Cardiac muscle cell (in vitro differentiated cells and primary cell): ENCODE results near the gene CLEC20A. TPM values are rescaled to one million over a fixed set of nuclear protein-coding genes. Genes with fewer than 3 reads are reported as not detected.

Source experiments
- DNase-seq, 2 donors: peaks; one replicate each; pipeline versions ENCODE4 v3.0.0 to v3.0.0-alpha.2; 2010 to 2017; ENCODE audit warnings: low read depth in 1 of 2, low spot score in 1 of 2
- H3K27ac ChIP-seq: fragments of 200-600 bp; sonication (generic); 2 replicates; pipeline ENCODE4 v1.5.1; 2016
- H3K27me3 ChIP-seq: fragments of 200-600 bp; sonication (generic); 2 replicates; pipeline ENCODE4 v1.6.0; 2016; ENCODE audit warnings: control low read depth
- H3K36me3 ChIP-seq: fragments of 200-600 bp; sonication (generic); 2 replicates; pipeline ENCODE4 v1.5.1; 2016; ENCODE audit warnings: control low read depth
- H3K4me1 ChIP-seq: fragments of 200-600 bp; sonication (generic); 2 replicates; pipeline ENCODE4 v1.8.1; 2017; ENCODE audit warnings: low read depth, mild to moderate bottlenecking, mixed run types
- H3K4me3 ChIP-seq: fragments of 200-600 bp; sonication (generic); 2 replicates; pipeline ENCODE4 v1.5.1; 2016; ENCODE audit warnings: mild to moderate bottlenecking
- H3K9me3 ChIP-seq: fragments of 200-600 bp; sonication (generic); 2 replicates; pipeline ENCODE4 v1.5.1; 2017; ENCODE audit warnings: low read depth, mild to moderate bottlenecking, control low read depth
- polyA plus RNA-seq: library from polyadenylated mRNA; unstranded; fragments of >200 nt; fragmentation: Nextera tagmentation; extraction: Ambion mirVana; gene quantifications from 2 replicates; pipeline ENCODE4 v1.2.1, GENCODE V29; 2016
- total RNA-seq: library from RNA; depleted of rRNA; stranded (reverse); fragments of >200 nt; gene quantifications from 2 replicates; pipeline ENCODE4 v1.2.3, GENCODE V29; 2016
- TF ChIP-seq, protein P1 (sequence below): IDR thresholded peaks from 2 replicates; pipeline ENCODE4 v1.5.1; 2012; ENCODE audit warnings: low read depth, mild to moderate bottlenecking, low read length

Gene CLEC20A
- total and polyA plus RNA-seq, 2 experiments from 2014 or later: not detected

DNA sequence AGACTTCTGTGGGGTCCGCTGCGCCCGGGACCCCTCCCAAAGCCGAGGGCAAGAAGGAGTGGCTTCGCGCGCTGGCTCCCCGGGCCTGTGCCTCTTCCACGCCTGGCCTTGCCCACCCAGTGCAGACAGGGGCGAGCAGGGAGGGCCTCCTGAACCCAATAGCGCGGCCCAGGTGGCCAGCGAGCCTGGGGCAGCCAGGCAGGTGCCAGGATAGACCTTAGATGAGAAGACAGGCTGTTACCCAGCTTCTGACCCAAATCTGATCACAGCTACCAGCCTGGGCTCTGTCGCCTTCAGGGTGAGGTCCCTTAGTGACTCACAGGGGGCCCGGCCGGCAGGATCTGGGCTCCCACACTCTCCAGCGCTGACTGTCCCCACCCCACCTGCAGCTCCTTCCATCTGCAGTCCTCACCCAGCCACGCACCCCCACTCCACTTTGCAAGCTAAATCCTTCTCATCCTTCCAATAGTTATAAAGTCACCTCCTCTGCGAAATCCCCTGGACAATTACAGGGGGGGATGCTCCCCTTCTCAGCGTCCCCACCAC, 9.6 kb downstream of the CLEC20A start:
- no peaks in the 10 kb centered on the region for H3K27me3 ChIP-seq
- TF ChIP-seq, protein P1, sequence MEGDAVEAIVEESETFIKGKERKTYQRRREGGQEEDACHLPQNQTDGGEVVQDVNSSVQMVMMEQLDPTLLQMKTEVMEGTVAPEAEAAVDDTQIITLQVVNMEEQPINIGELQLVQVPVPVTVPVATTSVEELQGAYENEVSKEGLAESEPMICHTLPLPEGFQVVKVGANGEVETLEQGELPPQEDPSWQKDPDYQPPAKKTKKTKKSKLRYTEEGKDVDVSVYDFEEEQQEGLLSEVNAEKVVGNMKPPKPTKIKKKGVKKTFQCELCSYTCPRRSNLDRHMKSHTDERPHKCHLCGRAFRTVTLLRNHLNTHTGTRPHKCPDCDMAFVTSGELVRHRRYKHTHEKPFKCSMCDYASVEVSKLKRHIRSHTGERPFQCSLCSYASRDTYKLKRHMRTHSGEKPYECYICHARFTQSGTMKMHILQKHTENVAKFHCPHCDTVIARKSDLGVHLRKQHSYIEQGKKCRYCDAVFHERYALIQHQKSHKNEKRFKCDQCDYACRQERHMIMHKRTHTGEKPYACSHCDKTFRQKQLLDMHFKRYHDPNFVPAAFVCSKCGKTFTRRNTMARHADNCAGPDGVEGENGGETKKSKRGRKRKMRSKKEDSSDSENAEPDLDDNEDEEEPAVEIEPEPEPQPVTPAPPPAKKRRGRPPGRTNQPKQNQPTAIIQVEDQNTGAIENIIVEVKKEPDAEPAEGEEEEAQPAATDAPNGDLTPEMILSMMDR: no peak
- no peak overlapping the region for H3K27ac ChIP-seq
- DNase-seq: no peak
- no peak overlapping the region for H3K4me3 ChIP-seq
- no peaks in the 10 kb centered on the region for H3K9me3 ChIP-seq
- H3K36me3 ChIP-seq: no peaks in the 10 kb centered on the region
- H3K4me1 ChIP-seq: no peaks in the 10 kb centered on the region

DNA sequence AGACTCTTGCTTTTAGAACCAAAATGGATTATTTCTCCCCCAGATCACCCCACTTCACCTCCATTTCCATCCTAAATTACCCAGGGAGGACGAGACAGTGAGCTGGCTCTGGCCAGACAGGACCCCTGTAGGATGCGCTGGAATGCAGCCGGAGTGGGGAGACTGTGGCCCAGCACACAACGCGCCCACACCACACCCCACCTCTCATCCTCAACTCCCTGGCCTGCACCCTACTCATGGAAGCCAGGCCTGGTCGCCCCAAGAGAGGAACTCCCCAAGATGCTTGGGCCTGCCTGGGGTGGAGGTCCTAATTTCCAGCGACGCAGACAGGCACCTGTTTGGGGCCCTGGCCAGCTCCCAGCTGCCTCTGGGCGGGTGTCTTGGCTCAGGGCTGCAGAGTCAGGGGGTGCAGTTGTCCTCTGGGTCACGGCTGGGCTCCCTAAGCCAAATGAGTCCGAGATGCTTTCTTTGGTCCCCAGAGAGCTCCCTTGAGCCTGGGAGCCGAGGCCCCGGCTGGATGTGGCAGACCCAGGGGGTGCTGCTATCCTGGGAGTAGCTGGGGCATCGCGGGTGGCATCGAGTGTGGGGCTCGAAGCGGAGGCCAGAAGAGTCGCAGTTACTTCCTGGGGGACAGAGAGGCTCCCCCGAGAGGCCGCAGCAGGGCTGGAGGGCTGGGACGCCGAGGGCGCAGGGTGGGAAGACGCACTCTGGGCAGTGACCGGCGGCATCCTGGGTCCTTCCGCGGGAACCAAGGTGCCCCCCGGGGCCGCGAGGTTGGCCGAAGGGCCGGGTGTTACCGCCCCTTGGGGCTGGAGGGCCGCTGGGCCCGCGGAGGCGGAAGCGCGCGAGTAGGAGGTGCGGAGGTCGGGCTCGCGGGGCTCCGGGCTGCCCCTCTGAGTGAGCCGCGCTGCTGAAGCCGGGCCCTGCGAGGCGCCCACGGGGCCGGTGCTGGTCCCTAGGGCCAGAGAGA, 10.4 kb downstream of the CLEC20A start:
- Histone ChIP-seq H3K27ac (no peak overlapping the region), H3K36me3 (no peaks in the 10 kb centered on the region), H3K27me3 (no peaks in the 10 kb centered on the region), H3K4me1 (no peaks in the 10 kb centered on the region), H3K9me3 (no peaks in the 10 kb centered on the region), H3K4me3 (no peak overlapping the region)
- TF ChIP-seq, protein P1: no peak
- DNase-seq: peak in 1 of 2 donors; percentile 26

DNA sequence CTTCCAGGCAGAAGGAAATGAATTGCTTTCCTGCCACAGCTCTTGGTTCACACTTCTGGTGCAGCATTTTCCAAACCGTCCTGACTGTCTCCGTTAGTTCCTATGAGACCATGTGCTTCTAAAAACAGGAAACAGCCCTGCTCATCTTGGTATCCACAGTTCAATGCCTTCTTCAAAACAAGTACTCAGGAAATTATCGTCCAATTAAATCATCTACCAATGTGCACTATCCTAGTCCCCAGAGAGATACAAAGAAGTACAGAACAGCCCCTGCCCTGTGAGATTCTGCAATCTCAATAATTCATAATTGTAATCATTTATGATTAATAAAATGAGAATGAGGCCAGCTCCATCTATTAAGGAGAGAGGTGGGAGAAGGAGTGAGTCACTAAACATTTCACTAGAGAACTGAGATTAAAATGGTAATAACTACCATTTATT, 11.2 kb downstream of the CLEC20A start:
- Histone ChIP-seq H3K9me3 (no peaks in the 10 kb centered on the region), H3K4me3 (no peak overlapping the region), H3K36me3 (no peaks in the 10 kb centered on the region), H3K4me1 (no peaks in the 10 kb centered on the region), H3K27me3 (no peaks in the 10 kb centered on the region), H3K27ac (no peak overlapping the region)
- peak in 1 of 2 donors; percentile 15 for DNase-seq
- TF ChIP-seq, protein P1: no peak

DNA sequence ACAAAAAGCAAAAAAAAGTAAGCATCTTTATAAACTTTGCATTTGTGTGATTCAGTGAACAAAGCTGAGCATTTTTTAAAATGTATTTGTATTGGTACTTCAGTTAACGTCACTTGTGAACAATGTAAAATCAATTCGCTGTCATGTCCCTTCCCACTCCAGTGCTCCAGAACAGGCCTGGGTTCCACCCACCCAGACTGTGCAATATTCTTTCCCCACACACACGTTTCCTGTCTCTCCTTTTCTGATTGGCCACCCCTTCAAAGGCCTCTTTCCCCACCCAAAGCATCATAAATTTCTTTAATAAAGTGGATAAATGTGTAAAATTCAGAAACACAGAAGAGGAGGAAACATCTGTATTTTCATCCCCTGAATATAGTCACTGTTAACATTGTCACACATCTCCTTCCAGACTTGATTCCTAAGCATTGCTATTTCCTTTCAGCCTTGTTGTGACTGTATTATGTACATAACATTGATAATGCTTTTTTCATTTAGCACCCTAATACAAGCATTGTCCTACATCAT, 12.0 kb downstream of the CLEC20A start:
- Histone ChIP-seq H3K4me3 (no peak overlapping the region), H3K27ac (no peak overlapping the region), H3K36me3 (no peaks in the 10 kb centered on the region), H3K9me3 (no peaks in the 10 kb centered on the region), H3K27me3 (no peaks in the 10 kb centered on the region), H3K4me1 (no peaks in the 10 kb centered on the region)
- TF ChIP-seq, protein P1: no peak
- DNase-seq: no peak

DNA sequence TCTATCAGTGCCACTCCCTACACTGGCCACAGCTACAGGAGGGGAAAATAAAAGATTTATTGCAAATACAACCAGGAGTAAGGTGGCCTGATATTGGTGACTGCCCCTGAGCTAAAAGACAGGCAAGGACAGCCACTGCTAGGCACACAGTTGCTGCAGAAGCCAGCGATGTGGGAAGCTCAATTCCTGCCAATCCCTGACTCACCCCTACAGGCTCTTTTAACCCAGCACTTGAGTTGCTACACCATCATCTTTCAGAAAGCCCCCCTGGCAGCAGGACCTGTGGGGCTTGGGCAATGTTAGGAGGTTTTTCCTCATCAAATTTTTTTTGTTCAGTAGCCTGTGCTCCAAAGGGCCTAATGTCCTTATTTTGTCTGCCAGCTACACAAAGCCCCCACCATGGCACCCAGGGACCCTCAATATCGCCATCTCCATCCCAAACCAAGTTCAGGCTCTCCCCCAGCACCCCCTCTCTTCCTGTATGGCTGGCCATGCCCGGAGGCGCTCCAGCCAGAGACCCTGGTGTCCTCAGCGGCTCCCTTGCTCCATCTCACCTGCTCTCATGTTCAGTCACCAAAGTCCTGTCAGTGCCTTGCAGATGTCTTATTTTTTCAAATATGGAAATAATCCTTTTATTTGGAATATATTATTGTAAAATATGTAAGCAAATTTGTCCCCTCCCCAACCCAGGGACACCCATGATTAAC, 13.4 kb downstream of the CLEC20A start:
- Histone ChIP-seq H3K27ac (no peak overlapping the region), H3K27me3 (no peaks in the 10 kb centered on the region), H3K4me3 (no peak overlapping the region), H3K9me3 (no peaks in the 10 kb centered on the region), H3K36me3 (no peaks in the 10 kb centered on the region), H3K4me1 (no peaks in the 10 kb centered on the region)
- TF ChIP-seq, protein P1: no peak
- no peak for DNase-seq
